Activated T-cell treated with anti-CD3 and anti-CD28 coated beads, Interleukin-2, amount 50 U/mL, for 4 hours (primary cell): ENCODE measurements around the gene GRIA4. TPM values are rescaled to one million over a fixed set of nuclear protein-coding genes. Genes with fewer than 3 reads are reported as not detected.

ENCODE experiments used
- ATAC-seq, 2 donors: fragments of 200-7000 bp; cut with Tn5 transposase; one replicate each; pipeline ENCODE4 v1.10.0; 2021
- DNase-seq: peaks from one replicate; pipeline ENCODE4 v3.0.0-alpha.2; 2020
- H3K27me3 Mint-ChIP-seq: one replicate; pipeline ENCODE4 v1.8.0; 2021; ENCODE audit warnings: low read depth, mixed read lengths
- H3K36me3 Mint-ChIP-seq: one replicate; pipeline ENCODE4 v1.8.0; 2022; ENCODE audit warnings: mixed read lengths; ENCODE audit not compliant: insufficient read depth
- H3K4me1 Mint-ChIP-seq: one replicate; pipeline ENCODE4 v1.8.0; 2021; ENCODE audit warnings: low read depth, mixed read lengths
- H3K4me3 Mint-ChIP-seq: one replicate; pipeline ENCODE4 v1.8.0; 2021; ENCODE audit warnings: mild to moderate bottlenecking, moderate library complexity, mixed read lengths
- H3K9me3 Mint-ChIP-seq: one replicate; pipeline ENCODE4 v1.8.0; 2021; ENCODE audit warnings: mixed read lengths
- total RNA-seq, 3 donors: library from RNA; stranded (reverse); gene quantifications; one replicate each; pipeline ENCODE4 v1.2.1, GENCODE V29; 2021

GRIA4 gene
- total RNA-seq, 3 donors from 2014 or later, result not detected

DNA sequence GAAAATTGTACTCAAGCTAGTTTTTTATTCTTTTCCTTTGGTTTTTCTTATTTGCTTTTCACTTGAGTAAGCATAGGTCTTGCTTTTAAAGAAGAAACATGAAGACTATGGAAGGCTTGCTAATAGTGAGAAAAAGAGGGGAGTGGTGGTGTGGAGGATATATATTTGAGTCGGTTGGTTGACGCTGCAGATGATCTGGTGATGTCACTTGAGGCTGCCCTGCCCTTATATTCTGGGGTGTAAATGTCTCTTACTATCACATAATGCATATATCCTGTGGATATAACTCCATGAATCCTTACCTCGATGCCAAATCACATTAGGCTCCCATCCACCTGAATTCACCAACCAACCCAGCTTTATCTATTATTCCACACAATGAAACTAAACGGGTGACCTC is 2.9 kb downstream of the GRIA4 start:
- peaks cover 37% of the 10 kb centered on the region for H3K27me3 Mint-ChIP-seq
- ATAC-seq, result no peak
- H3K4me1 Mint-ChIP-seq, result peaks cover 18% of the 10 kb centered on the region
- H3K36me3 Mint-ChIP-seq, result no peaks in the 10 kb centered on the region
- no peak overlapping the region for H3K4me3 Mint-ChIP-seq
- DNase-seq, result no peak
- H3K9me3 Mint-ChIP-seq, result no peaks in the 10 kb centered on the region

DNA sequence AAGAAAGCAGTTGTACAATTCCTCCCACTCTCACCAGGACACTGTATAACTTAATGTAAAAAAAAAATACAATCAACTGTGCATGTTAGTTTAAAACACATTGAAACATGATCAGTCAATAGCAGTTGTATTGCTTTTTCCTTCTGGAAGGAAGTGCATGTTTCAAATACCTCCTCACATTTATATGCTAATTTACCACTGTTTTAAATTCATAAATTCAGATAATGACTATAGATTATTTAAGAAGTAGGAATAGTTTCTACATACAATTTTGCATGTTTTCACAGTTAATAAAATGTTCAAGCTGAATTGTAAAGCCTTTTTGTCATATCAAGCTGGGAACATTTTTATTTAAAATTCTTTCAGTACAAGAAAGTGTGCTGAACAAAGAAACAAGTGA is 3.3 kb downstream of the GRIA4 start:
- DNase-seq, result no peak
- no peak for ATAC-seq
- peaks cover 35% of the 10 kb centered on the region for H3K27me3 Mint-ChIP-seq
- H3K36me3 Mint-ChIP-seq, result no peaks in the 10 kb centered on the region
- no peak overlapping the region for H3K4me3 Mint-ChIP-seq
- H3K9me3 Mint-ChIP-seq, result no peaks in the 10 kb centered on the region
- H3K4me1 Mint-ChIP-seq, result peaks cover 18% of the 10 kb centered on the region

DNA sequence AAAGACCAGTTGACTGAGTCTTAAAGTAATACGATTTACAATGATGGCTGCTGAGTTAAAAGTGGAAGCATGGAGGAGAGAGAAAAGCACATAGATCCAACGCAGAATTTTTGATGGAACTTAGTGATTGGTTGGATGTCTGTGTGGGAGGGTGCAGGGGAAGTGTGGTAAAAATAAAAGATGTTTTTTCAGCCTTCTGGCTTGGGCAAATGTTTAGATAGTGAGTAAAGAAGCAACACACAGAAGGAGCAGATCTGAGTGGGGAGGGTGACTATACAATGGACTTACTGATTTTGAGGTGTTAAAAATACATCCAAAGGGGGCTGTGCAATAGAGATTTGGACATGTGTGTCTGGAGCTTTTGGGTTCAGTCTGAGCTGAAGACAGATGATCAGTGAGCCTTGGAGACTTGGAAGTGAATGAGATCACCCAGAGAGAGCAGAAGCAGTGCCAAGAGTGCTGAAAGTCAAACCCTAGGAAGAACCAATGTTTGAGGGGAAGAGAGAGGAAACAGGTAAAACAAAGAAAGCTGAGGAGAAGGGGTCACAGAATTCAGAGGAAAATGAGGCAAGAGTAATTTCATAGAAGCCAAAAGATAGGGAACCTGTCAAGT is 8.6 kb downstream of the GRIA4 start:
- H3K36me3 Mint-ChIP-seq, result no peaks in the 10 kb centered on the region
- no peaks in the 10 kb centered on the region for H3K4me1 Mint-ChIP-seq
- H3K27me3 Mint-ChIP-seq, result peaks cover 2% of the 10 kb centered on the region
- ATAC-seq, result no peak
- DNase-seq, result no peak
- no peak overlapping the region for H3K4me3 Mint-ChIP-seq
- no peaks in the 10 kb centered on the region for H3K9me3 Mint-ChIP-seq

DNA sequence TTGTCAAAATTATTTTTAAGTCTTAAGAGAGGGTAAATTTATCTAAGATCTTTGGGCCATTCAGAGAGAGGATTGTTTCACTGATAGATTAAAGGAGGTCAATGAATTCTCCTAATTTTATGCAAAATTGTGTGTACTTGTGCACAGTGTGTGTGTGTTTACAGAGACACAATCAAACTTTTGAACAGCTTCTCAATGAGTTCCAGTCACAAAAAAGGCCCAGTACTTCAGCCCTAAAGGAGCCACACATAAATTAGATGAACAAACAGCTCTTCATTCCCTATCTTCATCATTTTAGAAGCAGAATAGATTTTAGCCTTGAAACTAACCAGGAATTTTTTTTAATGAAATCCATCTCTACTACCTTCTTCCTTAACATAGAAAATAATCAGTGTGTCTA is 9.7 kb downstream of the GRIA4 start:
- H3K4me3 Mint-ChIP-seq, result no peak overlapping the region
- H3K27me3 Mint-ChIP-seq, result peaks cover 3% of the 10 kb centered on the region
- no peaks in the 10 kb centered on the region for H3K4me1 Mint-ChIP-seq
- H3K9me3 Mint-ChIP-seq, result no peaks in the 10 kb centered on the region
- H3K36me3 Mint-ChIP-seq, result no peaks in the 10 kb centered on the region
- ATAC-seq, result no peak
- DNase-seq, result no peak

DNA sequence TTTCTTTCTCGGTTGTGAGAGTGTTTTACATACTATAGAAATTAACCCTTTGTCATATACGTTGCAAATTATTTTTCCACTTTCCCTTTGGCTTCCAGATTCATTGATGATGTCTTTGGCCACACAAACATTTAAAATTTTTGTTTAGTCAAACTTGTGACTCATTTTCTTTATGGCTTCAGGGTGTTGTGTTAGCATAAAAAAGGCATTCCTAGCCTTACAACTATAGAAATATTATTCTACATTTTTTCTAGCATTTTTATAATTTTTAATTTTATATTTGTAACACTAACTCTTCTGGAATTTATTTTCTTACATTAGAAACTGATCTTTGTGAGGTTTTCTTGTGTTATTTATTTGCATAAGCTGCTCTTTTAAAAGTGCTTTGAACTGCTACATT is 12.1 kb downstream of the GRIA4 start:
- no peaks in the 10 kb centered on the region for H3K4me1 Mint-ChIP-seq
- no peak overlapping the region for H3K4me3 Mint-ChIP-seq
- H3K9me3 Mint-ChIP-seq, result no peaks in the 10 kb centered on the region
- peaks cover 3% of the 10 kb centered on the region for H3K27me3 Mint-ChIP-seq
- no peak for ATAC-seq
- no peaks in the 10 kb centered on the region for H3K36me3 Mint-ChIP-seq
- DNase-seq, result no peak

DNA sequence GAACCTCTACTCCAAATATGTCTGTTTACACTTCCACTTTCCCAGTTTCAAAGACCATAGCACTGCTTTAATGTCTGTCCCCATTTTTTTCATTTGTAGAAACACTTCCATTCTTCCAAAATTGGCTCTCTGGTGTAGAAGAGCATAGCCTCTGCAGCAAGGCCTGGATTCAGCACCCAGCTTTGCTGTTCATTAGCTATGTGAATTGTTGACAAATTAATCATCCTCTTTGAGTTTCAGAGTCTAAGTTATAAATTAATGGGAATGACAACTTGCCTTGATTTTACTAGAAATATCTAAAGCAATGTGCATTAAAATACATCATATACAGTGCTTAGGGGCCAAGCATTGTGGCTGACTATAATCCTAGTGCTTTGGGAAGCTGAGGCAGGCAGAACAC is 22.4 kb downstream of the GRIA4 start:
- no peak overlapping the region for H3K4me3 Mint-ChIP-seq
- ATAC-seq (no peak), DNase-seq (no peak)
- H3K9me3 Mint-ChIP-seq, result no peaks in the 10 kb centered on the region
- H3K36me3 Mint-ChIP-seq, result no peaks in the 10 kb centered on the region
- no peaks in the 10 kb centered on the region for H3K4me1 Mint-ChIP-seq
- no peaks in the 10 kb centered on the region for H3K27me3 Mint-ChIP-seq

DNA sequence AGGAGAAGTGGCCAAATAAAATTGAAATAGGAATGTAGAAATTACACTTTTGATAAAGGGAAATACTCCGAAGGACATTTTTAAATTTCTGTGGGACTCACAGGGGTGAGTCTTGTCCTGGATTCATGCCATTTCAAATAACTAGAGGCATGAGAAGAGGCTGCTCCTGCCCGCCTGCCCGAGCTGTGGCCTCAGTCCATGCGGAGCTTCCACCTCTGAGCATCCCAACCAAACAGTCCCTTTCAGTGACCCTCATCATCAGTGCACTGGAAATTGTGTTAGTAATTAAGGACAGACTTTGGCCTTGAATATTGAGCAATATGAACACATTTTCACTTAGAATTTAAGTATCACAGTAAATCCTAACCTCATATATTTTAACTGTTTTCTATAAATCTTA is 25.6 kb downstream of the GRIA4 start:
- no peak for ATAC-seq
- no peaks in the 10 kb centered on the region for H3K27me3 Mint-ChIP-seq
- H3K4me1 Mint-ChIP-seq, result no peaks in the 10 kb centered on the region
- no peaks in the 10 kb centered on the region for H3K9me3 Mint-ChIP-seq
- no peak overlapping the region for H3K4me3 Mint-ChIP-seq
- DNase-seq, result no peak
- no peaks in the 10 kb centered on the region for H3K36me3 Mint-ChIP-seq

DNA sequence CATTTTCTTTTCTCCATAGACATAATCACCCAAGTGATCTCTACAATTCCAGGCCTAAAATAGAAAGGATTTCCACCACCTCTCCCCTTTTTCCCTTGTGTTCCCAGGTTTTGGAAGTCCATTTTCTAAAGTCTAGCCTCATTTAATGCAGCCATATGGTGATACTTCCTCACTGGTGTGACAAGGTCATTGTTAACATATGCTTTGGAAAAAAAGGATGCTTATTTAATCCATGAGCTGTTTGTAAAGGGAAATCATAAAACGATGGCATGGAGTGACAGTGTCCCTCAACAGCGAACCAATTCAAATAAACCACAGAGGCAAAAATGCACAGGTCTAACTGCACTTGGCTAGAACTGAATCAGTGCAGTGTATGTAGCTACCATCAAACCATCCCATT is 26.6 kb downstream of the GRIA4 start:
- Mint-ChIP-seq H3K27me3 (no peaks in the 10 kb centered on the region), H3K4me3 (no peak overlapping the region)

DNA sequence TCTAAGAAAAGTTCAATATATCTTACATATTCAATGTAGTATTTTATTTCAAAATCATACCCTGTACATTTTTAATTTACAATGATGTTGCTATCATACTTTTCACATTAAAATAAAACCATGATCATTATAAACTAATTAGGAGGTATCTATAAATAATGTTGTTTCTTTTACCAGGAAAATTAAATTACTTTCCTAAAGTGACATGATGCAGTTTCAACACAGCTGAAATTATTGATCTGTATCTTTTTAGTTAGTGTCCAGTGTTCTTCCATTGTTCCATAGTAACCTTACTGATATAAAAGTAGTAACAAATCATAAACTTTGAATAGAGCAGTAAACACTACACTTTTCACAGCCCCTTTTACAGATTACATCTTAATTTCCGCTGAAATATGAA is 29.7 kb downstream of the GRIA4 start:
- H3K4me1 Mint-ChIP-seq, result no peaks in the 10 kb centered on the region
- no peak for DNase-seq
- no peak overlapping the region for H3K4me3 Mint-ChIP-seq
- H3K27me3 Mint-ChIP-seq, result no peaks in the 10 kb centered on the region
- no peaks in the 10 kb centered on the region for H3K36me3 Mint-ChIP-seq
- H3K9me3 Mint-ChIP-seq, result no peaks in the 10 kb centered on the region
- ATAC-seq, result no peak

More for the DNA sequence above, 26.6 kb downstream of the GRIA4 start:
- H3K4me1 Mint-ChIP-seq, result no peaks in the 10 kb centered on the region
- H3K36me3 Mint-ChIP-seq, result no peaks in the 10 kb centered on the region
- ATAC-seq (no peak), DNase-seq (no peak)
- H3K9me3 Mint-ChIP-seq, result no peaks in the 10 kb centered on the region

DNA sequence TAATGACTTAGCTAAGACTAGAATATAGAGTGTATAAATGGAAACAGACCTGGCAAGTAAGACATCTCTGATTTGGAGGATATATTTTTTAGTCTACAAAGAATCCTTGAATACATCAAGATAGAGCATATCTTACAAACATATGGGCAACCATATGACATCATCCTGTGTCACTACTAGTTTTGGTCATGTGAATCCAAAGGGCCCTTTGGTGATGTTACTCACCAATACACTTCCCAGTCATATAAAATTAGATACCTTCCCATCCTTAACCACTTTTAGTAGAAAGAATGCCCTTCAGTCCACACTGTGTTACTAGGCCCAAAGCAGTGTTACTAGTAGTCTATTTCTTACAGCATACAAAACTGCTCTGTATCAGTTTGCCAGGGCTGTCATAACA is 31.6 kb downstream of the GRIA4 start:
- ATAC-seq, result no peak

DNA sequence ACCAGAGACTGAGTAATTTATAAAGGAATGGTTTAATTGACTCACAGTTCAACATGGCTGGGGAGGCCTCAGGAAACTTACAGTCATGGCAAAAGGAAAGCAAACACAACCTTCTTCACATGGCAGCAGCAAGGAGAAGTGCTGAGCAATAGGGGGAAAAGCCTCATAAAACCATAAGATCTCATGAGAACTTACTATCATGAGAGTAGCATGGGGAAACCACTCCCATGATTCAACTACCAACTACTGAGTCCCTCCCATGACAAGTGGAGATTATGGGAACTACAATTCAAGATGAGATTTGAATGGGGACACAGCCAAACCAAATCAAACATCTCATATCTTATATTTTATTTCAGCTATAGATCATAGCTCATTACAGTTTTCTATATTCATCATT is 33.0 kb downstream of the GRIA4 start:
- H3K9me3 Mint-ChIP-seq, result peaks cover 10% of the 10 kb centered on the region
- H3K4me1 Mint-ChIP-seq, result no peaks in the 10 kb centered on the region
- no peak overlapping the region for H3K4me3 Mint-ChIP-seq
- no peaks in the 10 kb centered on the region for H3K27me3 Mint-ChIP-seq
- peak in 1 of 2 donors; percentile 46 for ATAC-seq
- no peaks in the 10 kb centered on the region for H3K36me3 Mint-ChIP-seq
- no peak for DNase-seq

More for the DNA sequence above, 31.6 kb downstream of the GRIA4 start:
- Mint-ChIP-seq H3K36me3 (no peaks in the 10 kb centered on the region), H3K4me1 (no peaks in the 10 kb centered on the region), H3K4me3 (no peak overlapping the region), H3K27me3 (no peaks in the 10 kb centered on the region), H3K9me3 (peaks cover 2% of the 10 kb centered on the region)
- DNase-seq, result no peak

DNA sequence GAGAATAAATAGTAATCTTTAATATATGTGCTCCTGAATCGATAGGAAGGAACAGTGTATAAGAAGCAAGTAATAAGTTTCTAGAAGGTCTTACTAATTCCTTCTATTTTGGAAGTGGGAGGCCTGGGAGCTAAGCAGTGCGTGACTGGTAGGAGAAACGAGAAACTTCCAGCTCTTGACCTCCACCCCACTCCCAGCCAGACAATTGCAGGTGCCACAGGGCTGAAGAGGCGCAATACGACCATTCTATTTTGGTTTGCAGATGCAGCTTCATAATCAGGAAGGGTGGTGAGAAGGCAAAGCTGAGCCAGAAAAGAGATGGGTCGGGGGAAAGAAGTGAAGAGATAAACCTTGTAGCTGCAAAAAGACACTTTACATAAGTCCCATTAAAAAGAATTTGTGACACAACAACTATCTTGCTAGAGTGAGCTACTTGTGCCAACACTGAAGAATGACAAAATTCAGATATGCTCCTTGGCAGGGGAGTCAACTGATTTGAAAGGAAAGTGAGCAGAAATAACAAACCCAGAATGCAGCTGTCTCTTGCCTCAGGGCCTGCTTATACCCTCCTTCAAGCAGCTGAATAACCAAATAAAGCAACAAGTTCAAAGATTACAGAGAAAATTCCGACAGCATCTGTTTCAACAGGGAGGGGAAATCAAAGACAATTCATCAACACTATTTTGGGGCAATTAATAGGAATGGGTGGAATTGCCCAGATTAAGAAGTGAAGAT is 35.1 kb downstream of the GRIA4 start:
- peaks cover 10% of the 10 kb centered on the region for H3K9me3 Mint-ChIP-seq
- DNase-seq (no peak), ATAC-seq (no peak)
- H3K36me3 Mint-ChIP-seq, result no peaks in the 10 kb centered on the region
- no peak overlapping the region for H3K4me3 Mint-ChIP-seq
- no peaks in the 10 kb centered on the region for H3K27me3 Mint-ChIP-seq
- no peaks in the 10 kb centered on the region for H3K4me1 Mint-ChIP-seq

DNA sequence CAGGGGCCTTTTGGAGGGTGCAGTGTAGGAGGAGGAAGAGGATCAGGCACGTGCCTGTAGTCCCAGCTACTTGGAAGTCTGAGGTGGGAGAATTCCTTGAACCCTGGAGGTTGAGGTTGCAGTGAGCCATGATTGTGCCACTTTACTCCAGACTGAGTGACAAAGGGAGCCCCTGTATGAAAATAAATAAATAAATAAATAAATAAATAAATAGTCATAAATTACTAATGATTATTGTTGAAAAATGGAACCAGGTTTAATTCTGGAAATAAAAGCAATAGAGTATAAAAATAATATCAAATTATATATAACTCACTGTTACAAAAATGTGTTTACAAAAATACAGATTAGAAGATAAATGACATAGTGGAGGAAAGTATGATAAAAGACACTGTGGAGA is 37.9 kb downstream of the GRIA4 start:
- Mint-ChIP-seq H3K9me3 (peaks cover 10% of the 10 kb centered on the region), H3K27me3 (no peaks in the 10 kb centered on the region), H3K4me1 (no peaks in the 10 kb centered on the region), H3K36me3 (no peaks in the 10 kb centered on the region), H3K4me3 (no peak overlapping the region)
- no peak for DNase-seq
- no peak for ATAC-seq

DNA sequence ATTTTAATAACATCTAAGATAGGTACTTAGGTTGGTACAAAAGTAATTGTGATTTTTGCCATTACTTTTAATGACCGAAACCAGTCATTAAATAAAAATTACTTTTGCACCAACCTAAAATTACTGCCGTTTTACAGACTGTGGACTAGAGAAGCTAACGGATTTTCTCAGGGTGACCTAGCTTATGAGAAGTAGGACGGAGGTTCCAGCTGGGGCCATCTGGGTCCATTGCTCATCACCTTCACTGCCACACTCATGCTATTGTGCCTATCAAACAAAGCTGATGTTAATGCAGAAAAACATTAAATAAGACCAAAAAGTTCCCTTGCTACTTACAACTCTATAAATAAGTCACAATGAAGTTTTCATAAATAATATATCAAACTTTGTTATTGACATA is 38.9 kb downstream of the GRIA4 start:
- H3K36me3 Mint-ChIP-seq, result no peaks in the 10 kb centered on the region
- ATAC-seq, result no peak

DNA sequence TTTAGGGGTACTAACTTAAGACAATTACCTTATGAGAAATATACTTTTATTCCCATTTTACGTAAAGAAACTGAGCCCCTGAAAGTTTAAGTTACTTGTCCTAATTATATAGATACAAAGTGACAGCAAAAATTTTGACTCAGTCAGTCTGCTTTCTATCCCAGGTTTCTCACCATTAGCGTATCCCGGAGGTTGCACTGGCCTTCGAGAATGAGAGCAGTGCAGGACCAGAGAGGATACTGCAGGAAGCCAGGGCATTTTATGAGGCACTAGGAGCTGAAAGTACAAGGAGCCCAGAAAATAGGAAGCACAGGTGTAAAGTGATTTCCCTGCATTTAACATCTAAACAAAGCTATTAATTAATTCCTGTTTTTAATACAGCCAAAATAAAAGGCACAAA is 55.4 kb downstream of the GRIA4 start:
- Mint-ChIP-seq H3K4me3 (no peak overlapping the region), H3K4me1 (no peaks in the 10 kb centered on the region), H3K9me3 (no peaks in the 10 kb centered on the region)

More for the DNA sequence above, 38.9 kb downstream of the GRIA4 start:
- H3K4me3 Mint-ChIP-seq, result no peak overlapping the region
- H3K27me3 Mint-ChIP-seq, result no peaks in the 10 kb centered on the region
- peaks cover 10% of the 10 kb centered on the region for H3K9me3 Mint-ChIP-seq
- DNase-seq, result no peak
- no peaks in the 10 kb centered on the region for H3K4me1 Mint-ChIP-seq

More for the DNA sequence above, 55.4 kb downstream of the GRIA4 start:
- no peak for ATAC-seq
- Mint-ChIP-seq H3K27me3 (no peaks in the 10 kb centered on the region), H3K36me3 (no peaks in the 10 kb centered on the region)
- DNase-seq, result no peak
